Dermis blood vessel endothelial cell (primary cell): ENCODE data around the gene RTN4RL2. TPM values are rescaled to one million over a fixed set of nuclear protein-coding genes. Genes with fewer than 3 reads are reported as not detected.
A peak's percentile ranks its signal among the peaks of the same experiment; 100 is the strongest.

ENCODE experiments used
- DNase-seq: peaks from one replicate; pipeline ENCODE4 v3.0.0; 2010
- total RNA-seq: library from RNA; depleted of rRNA; stranded (reverse); fragments of >200 nt; gene quantifications from 2 replicates; pipeline ENCODE4 v1.2.3, GENCODE V29; 2014

Gene RTN4RL2
- total RNA-seq, result 0.14 and 0.51 TPM in 2 replicates

DNA sequence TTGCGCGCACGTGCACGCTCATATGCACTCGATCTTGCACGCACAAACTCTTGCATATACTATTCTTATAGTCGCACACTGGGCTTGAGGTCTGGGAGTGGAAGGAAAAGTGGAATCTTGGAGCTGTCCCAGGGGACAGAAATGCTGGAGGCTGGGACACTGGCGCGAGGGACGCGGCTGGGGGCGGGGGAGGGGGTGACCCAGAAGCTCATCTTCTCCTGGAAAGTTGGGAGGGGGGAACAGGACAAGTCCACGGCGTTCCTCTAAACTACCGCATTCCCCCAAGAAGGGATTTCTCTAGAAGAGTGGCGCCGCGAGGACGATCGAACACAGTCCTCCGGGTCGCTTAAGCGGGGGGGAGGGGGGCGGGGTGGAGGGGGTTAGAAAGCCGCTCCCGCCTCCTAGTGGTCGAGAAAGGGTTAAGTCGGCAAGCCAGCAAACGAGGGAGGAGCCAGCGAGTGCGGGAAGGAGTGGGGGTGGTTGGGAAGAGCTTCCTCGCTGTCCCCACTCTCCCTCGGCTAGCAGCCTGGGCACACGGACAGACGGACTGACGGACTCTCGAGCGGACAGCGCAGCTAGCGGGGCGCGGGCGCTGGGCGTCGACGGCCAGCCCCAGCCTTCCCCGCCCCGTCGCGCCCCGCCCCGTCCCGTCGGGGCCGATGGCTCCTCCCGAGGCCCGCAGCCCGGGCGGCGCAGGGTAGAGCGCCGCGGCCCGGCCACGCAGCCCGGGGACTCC is at the start of gene RTN4RL2:
TSS of gene RTN4RL2 (plus strand) at position 507 of the 736 bp plus-strand sequence. CDS start 338 bp downstream, outside the sequence.
- DNase-seq, result peak; percentile 55

DNA sequence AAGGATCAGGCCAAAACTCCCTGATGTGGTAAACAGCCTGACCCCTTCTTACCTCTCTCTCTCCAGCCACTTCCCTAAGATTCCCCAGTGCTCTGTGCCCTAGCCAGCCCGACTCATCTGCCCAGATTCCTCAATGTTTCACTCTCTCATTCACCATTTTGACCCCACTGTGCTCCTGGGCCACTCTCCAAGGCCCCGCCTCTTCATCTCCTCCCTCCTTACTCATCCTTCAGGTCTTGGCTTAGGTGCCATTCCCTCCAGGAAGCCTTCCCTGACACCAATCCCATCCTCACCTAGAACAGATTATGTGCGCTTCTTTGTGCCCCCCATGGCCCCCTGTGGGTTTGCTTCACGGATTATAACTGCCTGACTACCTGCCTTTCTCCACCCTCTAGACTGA is 46.6 kb upstream of the RTN4RL2 start:
- DNase-seq, result no peak

DNA sequence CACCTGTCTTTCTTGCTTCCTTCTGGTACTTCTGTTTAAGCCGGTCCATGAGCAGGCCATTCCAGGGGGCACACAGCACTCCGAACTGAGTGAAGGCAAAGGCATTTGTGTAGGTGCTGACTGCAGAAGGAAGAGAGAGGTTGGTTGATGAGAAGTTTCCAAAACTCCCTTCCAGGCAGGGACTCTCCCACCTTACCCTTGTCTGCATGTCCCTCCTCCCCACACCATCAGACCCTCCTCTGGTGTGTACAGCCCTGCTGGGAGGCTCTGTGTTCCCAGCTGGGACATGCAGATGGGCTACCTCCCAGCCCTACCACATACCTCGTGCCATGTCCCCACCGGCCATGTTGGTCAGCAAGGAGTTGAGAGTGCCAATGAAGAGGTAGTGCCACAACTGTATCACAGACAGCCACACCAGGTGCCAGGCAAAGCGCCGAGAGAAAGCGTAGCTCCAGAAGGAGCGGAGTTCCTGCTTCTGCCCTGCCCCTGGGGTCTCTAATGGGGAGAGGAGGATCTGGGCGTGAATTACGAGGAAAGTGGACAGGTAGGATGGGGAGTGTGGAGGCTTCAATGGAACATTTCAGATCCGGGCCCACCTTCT is 45.6 kb upstream of the RTN4RL2 start:
- no peak for DNase-seq

DNA sequence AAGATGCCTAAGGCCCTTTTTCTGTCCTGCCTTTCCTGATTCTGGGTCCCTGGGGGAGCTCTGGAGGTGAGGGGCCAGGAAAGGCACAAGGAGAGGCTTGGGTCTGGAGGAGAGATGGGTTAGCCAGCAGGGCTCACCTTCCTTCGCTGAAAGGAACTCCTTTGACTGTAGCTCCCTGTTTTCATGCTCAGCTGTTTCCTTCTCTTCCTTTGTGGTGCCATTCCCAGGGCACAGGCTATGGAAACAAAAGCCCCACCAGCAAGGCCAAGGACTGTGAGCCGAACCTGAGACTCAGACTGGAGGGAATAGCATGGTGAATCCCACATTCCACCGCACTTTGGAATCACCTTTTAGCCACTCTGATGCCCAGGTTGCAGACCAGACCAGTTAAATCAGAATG is 43.9 kb upstream of the RTN4RL2 start:
- peak; percentile 75 for DNase-seq

DNA sequence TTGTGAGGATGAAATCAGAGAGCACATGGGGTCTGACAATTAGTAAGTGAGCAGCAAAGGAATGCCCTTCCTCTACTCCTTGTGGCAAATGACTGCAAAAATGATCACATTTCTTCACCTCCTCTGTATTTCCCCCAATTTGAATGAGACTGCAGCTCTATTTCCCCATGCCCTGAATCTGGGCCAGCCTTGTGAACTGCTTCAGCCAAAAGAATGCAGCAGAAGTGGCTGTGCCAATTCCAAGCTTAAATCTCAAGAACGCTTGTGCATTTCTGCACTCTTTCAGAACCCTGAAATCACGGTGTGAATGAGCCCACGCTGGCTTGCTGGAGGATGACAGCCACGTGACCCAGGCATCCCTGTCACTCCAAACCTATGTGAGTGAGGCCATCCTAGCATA is 43.3 kb upstream of the RTN4RL2 start:
- no peak for DNase-seq

DNA sequence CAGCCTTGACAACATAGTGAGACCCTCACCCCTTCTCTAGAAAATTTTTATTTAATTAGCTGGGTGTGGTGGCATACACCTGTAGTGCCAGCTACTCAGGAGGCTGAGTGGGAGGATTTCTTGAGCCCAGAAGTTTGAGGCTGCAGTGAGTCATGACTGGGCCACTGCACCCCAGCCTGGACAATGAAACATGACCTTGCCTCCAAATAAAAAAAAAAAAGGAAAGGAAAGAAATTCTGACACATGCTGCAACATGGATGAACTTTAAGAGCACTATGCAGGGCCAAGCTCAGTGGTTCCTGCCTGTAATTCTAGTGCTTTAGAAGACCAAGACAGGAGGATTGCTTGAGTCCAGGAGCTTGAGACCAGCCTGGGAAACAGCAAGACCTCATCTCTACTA is 42.2 kb upstream of the RTN4RL2 start:
- DNase-seq, result no peak

DNA sequence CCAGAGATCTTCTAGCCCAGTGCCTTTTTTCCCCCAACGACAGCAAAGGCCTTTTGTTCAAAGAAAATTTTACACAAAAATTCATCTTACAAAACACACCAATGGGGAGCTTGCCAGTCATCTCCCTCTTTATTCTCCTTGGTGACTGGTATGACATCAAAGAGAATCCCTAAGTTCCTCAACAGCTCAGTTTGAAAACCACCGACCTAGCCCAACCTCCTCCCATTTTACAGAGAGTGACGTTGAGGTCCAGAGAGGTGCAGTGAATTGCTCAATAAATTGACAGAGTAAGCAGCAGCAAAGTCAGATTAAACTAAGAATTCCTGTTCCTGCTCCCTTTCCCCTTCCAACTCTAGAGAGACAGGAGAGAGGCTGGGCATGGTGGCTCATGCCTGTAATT is 41.2 kb upstream of the RTN4RL2 start:
- no peak for DNase-seq

DNA sequence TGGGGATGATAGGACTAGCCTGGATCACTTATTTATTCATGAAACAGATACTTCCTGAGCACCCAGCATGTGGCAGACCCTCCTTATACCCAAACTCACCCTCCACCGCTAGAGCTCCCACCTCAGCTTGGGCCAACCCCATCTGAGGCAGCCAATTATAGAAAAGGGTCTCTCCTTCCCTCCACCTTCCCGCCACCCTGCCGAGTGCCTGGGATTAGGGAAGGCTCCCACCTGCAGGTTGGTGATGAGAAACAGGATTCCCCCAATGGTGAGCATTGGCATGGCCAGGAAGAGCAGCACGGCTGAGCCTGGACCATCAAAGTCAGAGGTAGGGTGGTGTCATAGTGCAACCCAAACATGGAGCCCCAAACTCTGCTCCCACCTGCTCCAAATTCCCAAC is 39.3 kb upstream of the RTN4RL2 start:
- no peak for DNase-seq

DNA sequence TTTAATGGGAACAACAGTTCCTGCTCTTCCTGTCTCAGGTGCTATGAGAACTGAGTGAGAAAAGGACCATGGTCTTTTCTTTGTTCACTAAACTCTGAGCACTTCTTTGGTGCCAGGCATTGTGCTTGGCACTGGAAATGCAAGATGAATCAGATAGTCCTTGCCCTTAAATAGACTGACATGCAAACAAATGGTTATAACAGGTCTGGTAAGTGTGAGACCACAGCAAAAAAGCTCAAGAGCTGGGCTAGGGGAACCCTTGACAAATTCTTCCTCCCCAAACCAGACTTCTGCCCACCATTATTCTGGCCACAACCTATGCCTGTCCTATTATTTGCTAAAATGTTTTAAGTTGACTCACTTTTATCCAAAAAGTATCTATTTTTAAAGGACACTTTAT is 38.5 kb upstream of the RTN4RL2 start:
- DNase-seq, result no peak

DNA sequence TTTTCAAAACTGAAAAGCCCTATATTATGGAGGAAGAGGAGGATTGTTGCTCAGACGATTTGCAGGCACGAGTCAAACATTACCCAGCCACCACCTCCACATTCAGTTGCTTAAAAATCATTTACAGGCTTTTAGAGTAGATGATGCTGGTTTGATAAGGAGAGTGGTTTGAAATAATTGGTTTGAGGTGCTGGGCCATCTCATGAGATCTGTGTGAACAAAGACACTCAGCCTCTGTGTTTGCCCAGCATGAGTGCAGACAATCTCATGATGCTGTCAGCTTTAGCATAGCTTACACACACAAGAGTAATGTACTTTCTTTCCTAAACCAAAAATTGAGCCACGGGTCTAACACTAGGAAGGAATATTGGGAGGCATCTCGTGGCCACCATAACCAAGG is 37.7 kb upstream of the RTN4RL2 start:
- no peak for DNase-seq

DNA sequence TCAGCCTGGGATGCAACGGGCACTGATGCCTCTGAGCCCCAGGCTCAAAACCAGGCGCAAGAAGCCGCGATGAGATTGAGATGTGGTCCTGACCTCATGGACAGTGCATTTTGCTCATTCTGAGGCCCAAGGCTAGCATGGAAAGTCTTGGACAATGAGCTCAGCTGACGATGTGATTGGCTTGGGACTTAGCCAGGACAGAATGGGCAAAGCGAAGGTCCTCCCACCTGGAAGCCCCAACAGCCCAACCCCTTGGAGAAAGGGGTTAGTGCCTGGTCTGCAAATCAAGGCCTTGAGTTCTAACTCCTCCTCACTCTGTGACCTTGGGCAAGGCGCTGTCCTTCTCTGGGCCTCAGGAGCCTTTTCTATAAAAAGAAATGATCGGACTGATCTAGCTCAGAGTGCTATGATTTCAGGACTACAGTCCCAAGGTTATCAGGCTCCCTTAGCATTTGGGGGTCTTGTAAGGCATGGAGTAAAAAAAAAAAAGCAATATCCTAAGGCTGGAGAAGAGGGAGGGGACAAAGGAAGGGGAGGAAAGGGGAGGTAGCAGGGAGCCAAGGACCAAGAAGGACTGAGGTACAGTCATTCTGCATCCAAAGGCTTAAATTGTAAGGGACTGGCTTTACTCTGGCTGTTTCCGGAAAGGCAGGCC is 36.1 kb upstream of the RTN4RL2 start:
- peak; percentile 34 for DNase-seq

DNA sequence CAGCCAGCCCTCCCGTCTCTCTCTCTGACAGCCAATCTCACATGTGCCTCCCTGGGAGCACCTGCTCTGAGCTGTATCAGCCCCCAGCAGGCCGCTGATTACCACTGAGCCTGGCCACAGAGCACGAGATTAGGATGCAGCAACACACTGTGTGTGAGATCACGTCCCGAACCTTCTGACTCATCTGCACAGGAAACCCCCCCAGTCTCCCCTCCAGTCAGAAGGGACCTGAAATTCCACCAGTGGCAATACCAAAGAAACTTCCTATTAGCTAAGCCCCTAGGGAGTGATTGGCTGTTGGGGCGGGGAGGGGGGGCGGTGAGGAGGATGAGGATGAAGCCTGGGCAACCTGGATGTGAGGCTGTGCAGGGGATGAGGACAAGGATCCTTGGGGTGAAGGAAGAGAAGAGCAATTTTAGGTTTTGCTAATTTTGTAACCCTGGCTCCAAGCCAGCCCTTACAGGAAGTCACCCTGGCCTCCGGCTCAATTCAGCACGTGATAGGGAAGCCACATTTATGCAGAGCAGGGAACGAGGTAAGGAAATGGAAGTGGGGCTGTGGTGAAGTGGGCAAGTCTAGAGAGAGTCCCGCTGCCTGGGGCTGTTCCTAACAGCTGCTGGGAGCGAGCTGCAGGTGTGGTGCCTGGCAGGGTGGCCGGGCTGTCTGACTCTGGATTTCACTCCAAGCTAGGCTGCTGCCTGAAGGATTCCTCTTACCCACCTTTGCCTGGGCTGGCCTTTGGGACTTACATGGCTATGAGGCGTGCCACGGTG is 35.4 kb upstream of the RTN4RL2 start:
- peak; percentile 99 for DNase-seq

DNA sequence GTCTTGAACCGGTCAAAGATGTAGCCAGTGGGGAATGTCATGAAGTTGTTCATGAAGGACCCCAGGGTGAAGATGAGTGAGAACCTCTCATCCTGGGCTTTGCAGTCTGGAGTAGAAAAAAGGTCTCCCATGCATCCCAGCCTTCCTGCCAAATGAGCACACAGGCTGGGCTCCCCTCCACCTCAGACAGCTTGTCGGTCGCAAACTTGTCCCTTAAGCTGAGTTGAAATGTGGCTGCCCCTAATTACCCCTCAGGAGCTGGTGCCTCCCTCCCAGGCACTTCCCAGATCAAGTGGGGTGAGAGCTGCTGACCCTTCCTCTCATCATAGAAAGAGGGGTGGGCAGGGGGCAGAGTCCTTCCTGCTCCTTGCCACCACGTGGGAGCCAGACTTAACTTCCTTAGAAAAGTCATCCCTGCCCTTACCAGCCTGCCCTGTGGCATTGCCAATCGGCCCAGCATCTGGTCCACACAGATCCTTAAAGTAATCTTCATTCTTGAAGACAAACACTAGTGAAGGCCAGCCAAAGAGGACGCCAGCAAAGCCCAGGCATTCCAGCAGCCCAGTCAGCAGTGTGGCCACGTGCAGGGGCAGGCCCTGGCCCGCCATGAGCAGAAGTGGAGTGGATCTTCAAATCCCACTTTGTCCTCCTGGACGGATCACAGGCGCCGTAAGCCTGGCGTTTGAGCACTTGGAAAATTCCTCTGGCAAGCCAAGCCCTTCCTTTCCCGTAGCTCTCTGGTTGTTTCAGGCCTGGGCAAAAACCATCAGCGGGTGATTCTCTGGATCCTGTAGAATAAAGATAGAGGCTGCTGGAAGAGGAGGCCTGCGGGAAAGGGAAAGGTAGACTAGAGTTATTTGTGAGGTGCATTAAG is 34.5 kb upstream of the RTN4RL2 start:
- DNase-seq, result peak; percentile 47

DNA sequence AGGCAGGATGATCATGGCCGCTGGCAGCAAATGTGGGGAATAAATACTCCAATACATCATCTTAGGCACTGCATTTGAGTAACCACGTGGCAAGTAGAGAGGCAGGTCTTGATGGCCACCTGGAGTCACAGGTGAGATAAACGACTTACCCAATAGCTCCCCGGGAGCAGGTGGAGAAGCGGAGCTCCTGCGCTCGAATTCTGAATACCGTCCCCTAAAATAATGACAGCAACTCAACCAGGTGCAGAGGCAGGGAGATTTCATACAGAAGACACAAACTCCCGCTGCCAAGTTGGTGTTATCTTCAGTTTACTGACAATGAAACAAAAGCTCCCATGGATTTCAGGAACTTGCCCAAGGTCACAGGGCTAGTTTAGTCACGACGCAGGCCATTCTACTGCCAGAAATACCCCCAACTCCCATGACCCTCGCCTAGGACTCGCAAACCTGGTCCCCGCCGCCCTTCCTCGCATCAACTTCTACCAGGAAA is 33.8 kb upstream of the RTN4RL2 start:
- DNase-seq, result peak; percentile 44

DNA sequence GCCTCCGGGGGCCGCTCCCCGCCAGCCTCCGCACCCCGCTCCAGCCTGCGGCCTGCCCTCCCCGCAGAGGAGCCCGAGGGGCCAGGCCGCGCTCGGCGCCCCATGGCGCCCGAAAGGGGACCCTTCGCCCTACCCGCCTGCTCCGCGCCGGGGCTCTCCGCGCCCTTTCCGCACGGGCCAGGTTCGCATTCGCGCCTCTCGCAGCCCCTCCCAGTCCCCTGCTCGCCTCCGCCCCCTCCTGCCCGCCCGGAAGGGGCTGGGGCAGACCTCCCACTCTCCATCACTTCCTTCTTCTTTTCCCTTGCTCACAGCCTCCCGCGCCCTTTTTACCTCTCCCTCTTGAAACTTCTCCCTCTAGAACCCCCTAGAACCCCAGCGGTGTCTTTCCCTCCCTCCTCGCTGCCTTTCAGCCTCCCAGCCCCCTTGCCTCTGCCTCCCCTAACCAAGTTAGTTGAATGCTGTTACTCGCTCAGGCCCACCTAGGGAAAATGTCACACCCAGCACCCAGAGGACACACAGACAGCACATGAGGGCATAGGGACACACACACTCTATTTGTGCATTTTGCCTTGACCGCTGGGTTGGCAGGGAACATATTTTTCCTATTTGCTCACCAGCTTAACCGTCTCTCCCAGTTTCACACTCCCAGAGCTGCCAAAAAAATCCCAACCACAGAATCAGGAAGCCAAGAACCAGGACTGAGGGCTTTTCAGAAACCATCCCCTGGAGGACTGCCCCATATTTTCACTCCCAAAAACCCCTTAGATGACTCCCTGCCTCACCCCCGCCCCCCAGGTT is 33.2 kb upstream of the RTN4RL2 start, which contains the start of gene SLC43A3:
TSS of gene SLC43A3 (minus strand) at position 193 of the 798 bp plus-strand sequence. CDS start 949 bp downstream, outside the sequence.
- DNase-seq, result peak; percentile 45

DNA sequence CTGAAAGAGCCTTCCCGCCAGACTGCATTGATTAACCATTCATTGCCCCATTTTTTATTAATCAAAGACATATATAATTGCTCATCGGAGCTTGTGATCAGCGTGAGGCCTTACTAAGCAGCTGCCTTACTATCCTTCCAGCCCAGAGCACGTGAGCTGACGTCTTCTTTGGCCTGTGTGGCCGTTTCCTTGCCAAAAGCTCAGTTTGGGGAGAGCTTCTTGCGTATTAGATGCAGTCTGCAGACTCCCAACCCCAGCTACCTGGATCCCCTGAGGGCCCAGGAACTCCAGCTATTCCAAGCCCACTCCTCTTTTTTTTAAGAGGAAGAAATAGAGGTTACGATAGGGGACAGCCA is 32.6 kb upstream of the RTN4RL2 start:
- DNase-seq, result no peak

DNA sequence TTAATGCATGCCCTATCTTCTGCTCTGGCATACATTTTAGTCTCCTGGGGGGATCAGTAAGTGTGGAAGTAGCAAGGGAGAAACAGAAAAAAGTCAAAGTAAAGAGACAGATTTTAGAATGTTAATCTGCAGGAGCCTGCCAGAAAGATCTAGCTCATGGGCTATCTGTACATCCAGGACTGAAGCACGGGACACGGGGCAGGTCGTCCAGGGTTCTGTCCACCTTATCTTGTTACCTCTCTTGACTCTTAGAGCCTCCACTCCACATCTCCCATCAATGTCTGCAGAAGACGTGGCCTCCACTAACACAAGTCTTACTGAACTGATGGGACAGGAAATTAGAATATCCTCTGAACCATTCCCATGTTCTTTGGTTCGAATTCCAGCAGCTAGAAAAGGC is 31.7 kb upstream of the RTN4RL2 start:
- no peak for DNase-seq

DNA sequence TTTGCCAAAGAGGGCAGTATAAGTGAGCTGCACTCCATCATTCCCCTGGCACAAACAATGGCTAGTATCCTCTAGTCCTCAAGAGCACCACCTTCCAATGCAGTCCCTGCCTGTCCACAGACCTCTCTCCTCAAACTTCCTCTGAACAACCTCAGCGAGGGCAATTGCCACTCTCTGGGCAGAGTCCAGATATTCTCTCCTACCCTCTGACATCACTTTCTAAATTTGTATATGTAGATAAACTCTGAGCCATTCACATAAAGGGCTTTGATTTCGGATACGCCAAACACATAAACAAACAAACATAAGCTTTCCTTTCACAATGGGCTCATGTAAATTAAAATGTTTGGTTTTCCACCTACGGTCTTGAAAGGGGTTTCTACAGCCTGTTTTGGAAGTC is 30.4 kb upstream of the RTN4RL2 start:
- DNase-seq, result no peak

DNA sequence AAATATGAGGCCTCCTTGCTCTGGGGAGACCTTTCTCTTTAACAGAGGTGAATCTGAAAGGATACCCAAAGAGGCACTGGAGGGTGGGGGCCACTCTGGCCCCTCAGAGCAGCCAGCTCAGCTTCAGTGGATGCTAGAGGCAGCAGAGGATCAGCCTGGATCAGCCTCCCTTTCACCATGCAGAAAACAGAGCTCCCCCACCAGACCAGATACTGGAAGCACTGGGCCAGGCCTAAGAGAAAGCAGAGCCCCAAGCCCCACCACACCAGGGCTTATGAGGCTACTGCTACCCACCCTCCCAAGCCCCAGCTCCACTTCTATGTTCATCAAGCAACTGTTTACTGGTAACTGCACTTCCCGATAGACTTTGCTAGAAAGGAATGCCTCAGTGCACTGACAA is 29.4 kb upstream of the RTN4RL2 start:
- DNase-seq, result no peak

DNA sequence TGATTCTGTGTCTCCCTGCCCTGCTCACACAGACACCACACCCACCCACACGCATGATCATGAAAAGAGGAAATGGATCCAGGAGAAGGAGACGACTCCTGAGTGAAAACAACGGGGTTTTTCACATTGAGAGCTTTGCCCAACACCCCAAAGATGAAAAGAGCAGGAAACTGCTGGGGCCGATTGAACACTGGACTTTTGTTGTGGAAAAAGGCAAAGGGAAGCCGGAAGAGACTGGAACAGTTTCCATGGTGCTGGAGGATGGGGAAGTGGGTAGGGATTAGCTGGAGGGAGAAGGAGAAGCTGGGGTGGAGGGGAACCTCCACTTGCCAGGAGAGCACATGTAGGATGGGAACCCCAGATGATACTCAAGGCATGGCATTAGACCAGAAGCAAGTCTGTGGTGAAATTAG is 28.2 kb upstream of the RTN4RL2 start:
- DNase-seq, result peak; percentile 21

DNA sequence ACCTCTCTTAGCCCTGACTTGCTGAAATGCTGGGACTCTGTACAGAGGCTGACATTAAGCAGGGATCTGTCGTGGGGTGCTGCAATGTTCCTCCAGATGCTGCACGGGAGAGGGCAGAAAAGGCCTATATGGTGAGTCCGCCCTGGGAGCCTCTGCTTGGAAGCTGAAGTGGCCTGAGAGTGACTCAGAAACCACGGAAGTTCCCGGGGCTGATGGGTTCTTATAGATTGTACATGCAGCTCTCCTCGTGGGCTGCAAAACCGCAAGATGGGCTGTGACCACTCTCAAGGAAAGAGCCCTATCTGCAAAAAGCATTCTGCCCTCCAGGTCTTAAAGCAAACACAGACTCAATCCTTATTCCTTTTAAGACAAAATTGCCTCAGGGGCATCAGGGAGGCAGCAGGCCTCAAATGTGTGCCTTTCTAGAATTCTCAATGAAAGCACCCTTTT is 27.6 kb upstream of the RTN4RL2 start:
- DNase-seq, result peak; percentile 10
